GM12878 (cell line): Measurements from ENCODE around the gene TMEM175. TPM values are rescaled to one million over a fixed set of nuclear protein-coding genes. Genes with fewer than 3 reads are reported as not detected.

Source experiments
- ATAC-seq: fragments of 200-7000 bp; cut with Tn5 transposase; 3 replicates; pipeline ENCODE4 v1.9.1; 2020; ENCODE audit warnings: mild to moderate bottlenecking, moderate library complexity
- BruUV-seq: library from RNA; stranded (reverse); fragments of 400-500 nt; replicated peaks from 2 replicates; lab custom pipeline; 2021; lab: Mats Ljungman, UMichigan
- CTCF ChIA-PET: fragments of 300-600 bp; sonication (Branson Sonifier 250); formaldehyde crosslinking; extraction: SDS; loops from one replicate; lab custom pipeline; 2021; ENCODE audit warnings: inconsistent platforms; lab: Yijun Ruan, JAX
- POLR2A ChIA-PET: fragments of 350-600 bp; formaldehyde crosslinking; extraction: SDS; loops from one replicate; lab custom pipeline; 2021; ENCODE audit warnings: inconsistent platforms; lab: Charles Lee
- RAD21 ChIA-PET: fragments of 300-600 bp; sonication (Branson Sonifier 250); formaldehyde crosslinking; loops from one replicate; lab custom pipeline; 2023; ENCODE audit warnings: antibody characterized with exemption; ENCODE audit not compliant: unreplicated experiment; lab: Charles Lee
- SMC1A ChIA-PET: fragments of 300-600 bp; sonication (Branson Sonifier 250); formaldehyde crosslinking; loops from one replicate; lab custom pipeline; 2023; ENCODE audit not compliant: unreplicated experiment, uncharacterized antibody; lab: Charles Lee
- DNase-seq: peaks from one replicate; pipeline ENCODE4 v3.0.0-alpha.2; 2011; ENCODE audit warnings: low read depth, low spot score
- FAIRE-seq: peaks from 3 replicates; lab custom pipeline; 2011; peaks lifted over from hg19 to GRCh38; lab: Jason Lieb, UNC
- H2AFZ ChIP-seq: 2 replicates; pipeline ENCODE4 v1.6.0; 2011; ENCODE audit warnings: low read depth, low read length, control low read depth; ENCODE audit not compliant: control insufficient read depth
- H3K27ac ChIP-seq: 2 replicates; pipeline ENCODE4 v1.5.1; 2011; ENCODE audit warnings: control low read depth; ENCODE audit not compliant: control insufficient read depth, insufficient read depth
- H3K27me3 ChIP-seq, 2 experiments: replicated peaks in 1 of 2; 2 replicates each; pipeline versions ENCODE4 v1.6.0 to v1.6.1; 2011; ENCODE audit warnings: low read length in 1 of 2; ENCODE audit not compliant: control insufficient read depth in 2 of 2, insufficient read depth in 2 of 2
- H3K36me3 ChIP-seq, 2 experiments: 2 replicates each; pipeline ENCODE4 v1.5.1; 2011; ENCODE audit warnings: low read length in 1 of 2; ENCODE audit not compliant: control insufficient read depth in 2 of 2, insufficient read depth in 2 of 2
- H3K4me1 ChIP-seq: 2 replicates; pipeline ENCODE4 v1.6.1; 2011; ENCODE audit warnings: mild to moderate bottlenecking, low read length, moderate library complexity, mixed read lengths; ENCODE audit not compliant: control insufficient read depth, insufficient read depth
- H3K4me2 ChIP-seq: 2 replicates; pipeline ENCODE4 v1.6.0; 2011; ENCODE audit warnings: control low read depth; ENCODE audit not compliant: control insufficient read depth, insufficient read depth
- H3K4me3 ChIP-seq: fragments of 200-600 bp; sonication (generic); 2 replicates; pipeline ENCODE4 v1.5.1; 2016
- H3K79me2 ChIP-seq: 2 replicates; pipeline ENCODE4 v1.6.0; 2011; ENCODE audit warnings: low read length; ENCODE audit not compliant: control insufficient read depth, insufficient read depth
- H3K9ac ChIP-seq: 2 replicates; pipeline ENCODE4 v1.8.0; 2011; ENCODE audit warnings: low read length, control low read depth, mixed read lengths; ENCODE audit not compliant: control insufficient read depth, insufficient read depth
- H3K9me3 ChIP-seq: replicated peaks from 3 replicates; pipeline ENCODE4 v1.5.1; 2011; ENCODE audit warnings: mild to moderate bottlenecking, low read length; ENCODE audit not compliant: control insufficient read depth, insufficient read depth
- H4K20me1 ChIP-seq: 2 replicates; pipeline ENCODE4 v1.6.0; 2011; ENCODE audit not compliant: control insufficient read depth, insufficient read depth
- BACH1 ChIP-seq: fragments of 450-650 bp; IDR thresholded peaks from 2 replicates; pipeline ENCODE4 v1.6.1; 2017; ENCODE audit warnings: mild to moderate bottlenecking, borderline replicate concordance
- BCL11A ChIP-seq: IDR thresholded peaks from 2 replicates; pipeline ENCODE4 v1.6.1; 2011; ENCODE audit warnings: low read depth, low read length
- BRCA1 ChIP-seq: IDR thresholded peaks from 2 replicates; pipeline ENCODE4 v1.6.1; 2011; ENCODE audit warnings: low read depth, low read length, improper control_type of control experiment
- CREM ChIP-seq: IDR thresholded peaks from 2 replicates; pipeline ENCODE4 v1.6.1; 2014; ENCODE audit warnings: antibody characterized with exemption, low read depth
- E2F4 ChIP-seq: IDR thresholded peaks from 2 replicates; pipeline ENCODE4 v1.6.1; 2012; ENCODE audit warnings: low read depth, low read length, improper control_type of control experiment
- EGR1 ChIP-seq, 2 experiments: IDR thresholded peaks; 1 replicate in 1 of 2; 2 replicates in 1 of 2; pipeline ENCODE4 v1.6.1; 2011 to 2012; ENCODE audit warnings: low read depth in 2 of 2, low read length in 2 of 2, borderline replicate concordance in 1 of 2, mild to moderate bottlenecking in 1 of 2, moderate library complexity in 1 of 2
- FOXM1 ChIP-seq: IDR thresholded peaks from 2 replicates; pipeline ENCODE4 v1.6.1; 2012; ENCODE audit warnings: low read depth, mild to moderate bottlenecking, inconsistent platforms, low read length, moderate library complexity
- IKZF2 ChIP-seq, 2 experiments: fragments of 450-650 bp; IDR thresholded peaks; 2 replicates each; pipeline ENCODE4 v1.6.1; 2017; ENCODE audit warnings: mild to moderate bottlenecking in 2 of 2, moderate library complexity in 2 of 2
- NBN ChIP-seq: fragments of 450-650 bp; IDR thresholded peaks from 2 replicates; pipeline ENCODE4 v1.6.1; 2016
- NFYA ChIP-seq: IDR thresholded peaks from 2 replicates; pipeline ENCODE4 v1.6.1; 2011; ENCODE audit warnings: low read depth, mild to moderate bottlenecking, low read length, improper control_type of control experiment, borderline replicate concordance
- POLR2A ChIP-seq: IDR thresholded peaks from 2 replicates; pipeline ENCODE4 v1.6.1; 2011; ENCODE audit warnings: low read depth, mild to moderate bottlenecking, low read length
- SMAD1 ChIP-seq: fragments of 450-650 bp; IDR thresholded peaks from 2 replicates; pipeline ENCODE4 v1.6.1; 2018; ENCODE audit warnings: mild to moderate bottlenecking, low read depth; ENCODE audit not compliant: partially characterized antibody
- TBL1XR1 ChIP-seq: IDR thresholded peaks from 2 replicates; pipeline ENCODE4 v1.6.1; 2012; ENCODE audit warnings: low read depth, low read length, improper control_type of control experiment
- WGBS: methylation state at CpG from one replicate; pipeline ENCODE4 v1.1.6; 2016; ENCODE audit warnings: low lambda C conversion rate; ENCODE audit not compliant: insufficient replicate concordance, insufficient coverage; ENCODE audit errors: missing lambda C conversion rate; 5-methylcytosine and 5-hydroxymethylcytosine counted together
- in situ Hi-C: fragments of 300-500 bp; cut with MboI; formaldehyde crosslinking; loops from 9 replicates; pipeline ENCODE4 v1.14.3; 2018; ENCODE audit warnings: mixed read lengths
- intact Hi-C: fragments of 100-400 bp; cut with micrococcal nuclease; formaldehyde crosslinking; loops from one replicate; pipeline ENCODE4 v1.14.2; 2022; ENCODE audit not compliant: unreplicated experiment
- polyA plus RNA-seq, 11 experiments: library from polyadenylated mRNA; depleted of rRNA in 4 of 11; unstranded in 6 of 11; stranded (reverse) in 5 of 11; fragments of >200 nt; fragmentation: Nextera tagmentation in 4 of 11; fragmentation: Illumina TruSeq in 1 of 11; extraction: Ambion mirVana in 4 of 11; extraction: Trizol in 1 of 11; gene quantifications; 1 replicate in 1 of 11; 2 replicates in 10 of 11; pipeline versions ENCODE4 v1.2.1 to v1.2.3, GENCODE V29; 2011 to 2016; ENCODE audit warnings: inconsistent platforms in 2 of 11, missing spikeins in 2 of 11, low read depth in 1 of 11
- total RNA-seq, 4 experiments: library from RNA; depleted of rRNA in 3 of 4; stranded (reverse); fragments of >200 nt in 3 of 4; fragmentation: Illumina TruSeq in 1 of 4; extraction: Trizol in 1 of 4; gene quantifications; 2 replicates each; pipeline versions ENCODE4 v1.2.1 to v1.2.3, GENCODE V29; 2013 to 2021

TMEM175 gene
- total and polyA plus RNA-seq, 10 of the 15 experiments (the other 5 are each of a cell fraction or from before 2014, with no cell fraction given): 0.11 to 39.5 (median 22.3) TPM

- TF ChIP-seq NBN: no peak
- no peak for TF ChIP-seq POLR2A
- no peak for TF ChIP-seq FOXM1
- no peak for TF ChIP-seq EGR1 (IDR thresholded peaks at IDR 0.05; ENCODE audit: borderline replicate concordance in 1 of 2, low read depth in 2 of 2, low read length in 2 of 2)
- no peak for TF ChIP-seq E2F4
- no peak for TF ChIP-seq CREM
Observed at GRCh38 chr4:909131-909571, 23.1 kb upstream of the TMEM175 start (continued).

- no peak for ATAC-seq
- CTCF ChIA-PET: no interaction called here
- intact Hi-C loops (no loop called here), in situ Hi-C loops (no loop called here)
- no peaks in the 10 kb centered on the region for H3K27me3 ChIP-seq
- H3K4me2 ChIP-seq: no peak overlapping the region
- TF ChIP-seq BCL11A (no peak), TBL1XR1 (no peak), FOXM1 (no peak), SMAD1 (no peak), CREM (no peak), BACH1 (no peak), NBN (no peak), BRCA1 (no peak), NFYA (no peak), IKZF2 (IDR thresholded peaks at IDR 0.05) (no peak)
- peaks cover 16 to 43% of the 10 kb centered on the region in 2 experiments for H3K36me3 ChIP-seq
- H2AFZ ChIP-seq: no peak overlapping the region
- no peaks in the 10 kb centered on the region for H4K20me1 ChIP-seq
- BruUV-seq: no TSS peak
- WGBS: 95% methylated on average over 12 of the region's 12 CpGs
- no peak for FAIRE-seq
- no peak for DNase-seq
- SMC1A ChIA-PET: interaction anchor here (1.1 kb wide), 1 partner anchor 20 kb away, joined by 4 read pairs; no protein-coding TSS in a partner anchor
- no peak overlapping the region for H3K27ac ChIP-seq
- POLR2A ChIA-PET: no interaction called here
- H3K4me1 ChIP-seq: 0 out of 2 replicates have a peak, but pooled peaks cover under 1% of the 10 kb centered on the region
- H3K4me3 ChIP-seq: no peak overlapping the region
- no peaks in the 10 kb centered on the region; the same call in 2 of the 3 replicates for H3K9me3 ChIP-seq
- peaks cover 5% of the 10 kb centered on the region for H3K79me2 ChIP-seq
- no peak overlapping the region for H3K9ac ChIP-seq
- RAD21 ChIA-PET: interaction anchor here (0.6 kb wide), 1 partner anchor 26 kb away, joined by 3 read pairs; no protein-coding TSS in a partner anchor
Observed at GRCh38 chr4:909821-910220, 22.4 kb upstream of the TMEM175 start.
